Muscle layer of colon (tissue), 2 donors: ENCODE measurements around the gene FAM193A.

Experiments
- H3K27ac ChIP-seq: one replicate; pipeline ENCODE4 v1.7.0; 2013; ENCODE audit warnings: low read depth, mild to moderate bottlenecking, low read length, moderate library complexity
- H3K27me3 ChIP-seq, 2 donors: one replicate each; pipeline ENCODE4 v1.7.0; 2013; ENCODE audit warnings: low read length in 2 of 2, mild to moderate bottlenecking in 2 of 2; ENCODE audit not compliant: insufficient read depth in 2 of 2, control insufficient read depth in 1 of 2
- H3K36me3 ChIP-seq: one replicate; pipeline ENCODE4 v1.7.0; 2013; ENCODE audit warnings: mild to moderate bottlenecking, low read length; ENCODE audit not compliant: insufficient read depth
- H3K4me1 ChIP-seq: one replicate; pipeline ENCODE4 v1.7.0; 2013; ENCODE audit warnings: mild to moderate bottlenecking, low read length; ENCODE audit not compliant: insufficient read depth
- H3K4me3 ChIP-seq, 2 donors: one replicate each; pipeline ENCODE4 v1.7.0; 2013; ENCODE audit warnings: low read length in 2 of 2, low read depth in 1 of 2, mild to moderate bottlenecking in 1 of 2, moderate library complexity in 1 of 2
- H3K9ac ChIP-seq: one replicate; pipeline ENCODE4 v1.7.0; 2013; ENCODE audit warnings: low read length
- H3K9me3 ChIP-seq: one replicate; pipeline ENCODE4 v1.7.0; 2013; ENCODE audit warnings: mild to moderate bottlenecking, low read length
- donor health status: abdominal sarcoma.
- donor health status: Adenocarcinoma of cecum.

FAM193A gene

GRCh38 chr4:2688281-2688680, 151.8 kb downstream of the FAM193A start:
- Histone ChIP-seq H3K27me3 (no peaks in the 10 kb centered on the region), H3K9me3 (no peaks in the 10 kb centered on the region), H3K4me3 (no peak overlapping the region), H3K9ac (no peak overlapping the region), H3K27ac (no peak overlapping the region), H3K36me3 (peaks cover 83% of the 10 kb centered on the region), H3K4me1 (no peaks in the 10 kb centered on the region)

GRCh38 chr4:2688697-2689096, 152.2 kb downstream of the FAM193A start:
- no peaks in the 10 kb centered on the region for H3K27me3 ChIP-seq
- peaks cover 86% of the 10 kb centered on the region for H3K36me3 ChIP-seq
- H3K27ac ChIP-seq, result no peak overlapping the region
- no peaks in the 10 kb centered on the region for H3K4me1 ChIP-seq
- no peak overlapping the region for H3K9ac ChIP-seq
- no peak overlapping the region for H3K4me3 ChIP-seq
- H3K9me3 ChIP-seq, result no peaks in the 10 kb centered on the region

- Histone ChIP-seq H3K27ac (no peak overlapping the region), H3K9ac (no peak overlapping the region), H3K9me3 (no peaks in the 10 kb centered on the region), H3K36me3 (peaks cover 86% of the 10 kb centered on the region), H3K4me1 (no peaks in the 10 kb centered on the region), H3K27me3 (no peaks in the 10 kb centered on the region), H3K4me3 (no peak overlapping the region)
Measured at GRCh38 chr4:2689114-2689513, 152.7 kb downstream of the FAM193A start.

- Histone ChIP-seq H3K4me3 (no peak overlapping the region), H3K27ac (no peak overlapping the region), H3K4me1 (no peaks in the 10 kb centered on the region), H3K9ac (no peak overlapping the region), H3K27me3 (no peaks in the 10 kb centered on the region), H3K36me3 (peaks cover 86% of the 10 kb centered on the region), H3K9me3 (no peaks in the 10 kb centered on the region)
Measured at GRCh38 chr4:2689825-2690700, 153.6 kb downstream of the FAM193A start.

GRCh38 chr4:2691313-2691712, 154.9 kb downstream of the FAM193A start:
- no peaks in the 10 kb centered on the region for H3K27me3 ChIP-seq
- H3K4me3 ChIP-seq, result no peak overlapping the region
- H3K9ac ChIP-seq, result no peak overlapping the region
- H3K9me3 ChIP-seq, result no peaks in the 10 kb centered on the region
- H3K36me3 ChIP-seq, result peaks cover 84% of the 10 kb centered on the region
- H3K4me1 ChIP-seq, result no peaks in the 10 kb centered on the region
- H3K27ac ChIP-seq, result no peak overlapping the region

- Histone ChIP-seq H3K4me3 (no peak overlapping the region), H3K9me3 (no peaks in the 10 kb centered on the region), H3K36me3 (peaks cover 84% of the 10 kb centered on the region), H3K27me3 (no peaks in the 10 kb centered on the region), H3K9ac (no peak overlapping the region), H3K4me1 (no peaks in the 10 kb centered on the region), H3K27ac (no peak overlapping the region)
Measured at GRCh38 chr4:2691952-2692435, 155.5 kb downstream of the FAM193A start.

GRCh38 chr4:2694691-2695090, 158.2 kb downstream of the FAM193A start:
- Histone ChIP-seq H3K36me3 (peaks cover 81% of the 10 kb centered on the region), H3K9me3 (no peaks in the 10 kb centered on the region), H3K9ac (no peak overlapping the region), H3K4me1 (no peaks in the 10 kb centered on the region), H3K27me3 (no peaks in the 10 kb centered on the region), H3K4me3 (no peak overlapping the region), H3K27ac (no peak overlapping the region)

GRCh38 chr4:2695346-2696060, 159.1 kb downstream of the FAM193A start:
- H3K36me3 ChIP-seq, result peaks cover 81% of the 10 kb centered on the region
- no peaks in the 10 kb centered on the region for H3K4me1 ChIP-seq
- H3K27me3 ChIP-seq, result no peaks in the 10 kb centered on the region
- H3K4me3 ChIP-seq, result no peak overlapping the region
- no peak overlapping the region for H3K27ac ChIP-seq
- H3K9ac ChIP-seq, result no peak overlapping the region
- H3K9me3 ChIP-seq, result no peaks in the 10 kb centered on the region

- Histone ChIP-seq H3K4me1 (no peaks in the 10 kb centered on the region), H3K4me3 (no peak overlapping the region), H3K27me3 (no peaks in the 10 kb centered on the region), H3K9me3 (no peaks in the 10 kb centered on the region), H3K9ac (no peak overlapping the region), H3K36me3 (peaks cover 81% of the 10 kb centered on the region), H3K27ac (no peak overlapping the region)
Measured at GRCh38 chr4:2696423-2696822, 160.0 kb downstream of the FAM193A start.

- Histone ChIP-seq H3K36me3 (peaks cover 82% of the 10 kb centered on the region), H3K27ac (no peak overlapping the region)
Measured at GRCh38 chr4:2697995-2698414, 161.6 kb downstream of the FAM193A start.

GRCh38 chr4:2698504-2698903, 162.1 kb downstream of the FAM193A start:
- Histone ChIP-seq H3K27ac (no peak overlapping the region), H3K9me3 (no peaks in the 10 kb centered on the region), H3K4me1 (no peaks in the 10 kb centered on the region), H3K9ac (no peak overlapping the region), H3K27me3 (no peaks in the 10 kb centered on the region), H3K4me3 (no peak overlapping the region), H3K36me3 (peaks cover 84% of the 10 kb centered on the region)

More at GRCh38 chr4:2697995-2698414, 161.6 kb downstream of the FAM193A start:
- Histone ChIP-seq H3K9ac (no peak overlapping the region), H3K4me1 (no peaks in the 10 kb centered on the region), H3K9me3 (no peaks in the 10 kb centered on the region), H3K4me3 (no peak overlapping the region), H3K27me3 (no peaks in the 10 kb centered on the region)
